Measurements from ENCODE around the gene UST. TPM values are rescaled to one million over a fixed set of nuclear protein-coding genes. Genes with fewer than 3 reads are reported as not detected.

Gene UST
- total RNA-seq, 1 donor from 2014 or later: 3.0 TPM

GRCh38 chr6:149065658-149066556, 319.1 kb downstream of the UST start:
- ATAC-seq: peak; percentile 42

- ATAC-seq: no peak
Measured at GRCh38 chr6:149071997-149072396, 325.2 kb downstream of the UST start.

- no peak for ATAC-seq
Measured at GRCh38 chr6:149074832-149075258, 328.0 kb downstream of the UST start.

GRCh38 chr6:149075616-149076354, 329.0 kb downstream of the UST start:
- no peak for ATAC-seq

GRCh38 chr6:149076355-149076734, 329.5 kb downstream of the UST start:
- no peak for ATAC-seq

- no peak for ATAC-seq
Measured at GRCh38 chr6:149077208-149077607, 330.4 kb downstream of the UST start.

GRCh38 chr6:149078211-149078782, 331.5 kb downstream of the UST start:
- no peak for ATAC-seq

GRCh38 chr6:149079456-149079855, 332.6 kb downstream of the UST start:
- no peak for ATAC-seq

GRCh38 chr6:149079911-149080491, 333.2 kb downstream of the UST start:
- peak; percentile 72 for ATAC-seq

- no peak for ATAC-seq
Measured at GRCh38 chr6:149080511-149080910, 333.7 kb downstream of the UST start.

- ATAC-seq: no peak
Measured at GRCh38 chr6:149081281-149081680, 334.5 kb downstream of the UST start.

- peak; percentile 83 for ATAC-seq
Measured at GRCh38 chr6:149082320-149082719, 335.5 kb downstream of the UST start.

GRCh38 chr6:149084026-149084425, 337.2 kb downstream of the UST start:
- ATAC-seq: no peak

- ATAC-seq: no peak
Measured at GRCh38 chr6:149084808-149085556, 338.2 kb downstream of the UST start.

GRCh38 chr6:149085557-149085938, 338.7 kb downstream of the UST start:
- ATAC-seq: no peak

GRCh38 chr6:149086363-149086762, 339.5 kb downstream of the UST start:
- no peak for ATAC-seq

GRCh38 chr6:149087898-149088297, 341.1 kb downstream of the UST start:
- peak; percentile 81 for ATAC-seq

GRCh38 chr6:149088361-149088760, 341.5 kb downstream of the UST start:
- no peak for ATAC-seq

GRCh38 chr6:149089510-149089909, 342.7 kb downstream of the UST start:
- ATAC-seq: no peak

- ATAC-seq: no peak
Measured at GRCh38 chr6:149090937-149091336, 344.1 kb downstream of the UST start.

- no peak for ATAC-seq
Measured at GRCh38 chr6:149093643-149094042, 346.8 kb downstream of the UST start.

GRCh38 chr6:149094156-149094555, 347.3 kb downstream of the UST start:
- ATAC-seq: peak; percentile 72
